ENCODE data around the gene DYNLT4. TPM values are rescaled to one million over a fixed set of nuclear protein-coding genes. Genes with fewer than 3 reads are reported as not detected.
"Not testable (repeated sequence)": the region's sequence is repeated elsewhere in the genome, so short reads cannot be mapped to it uniquely, and the experiment has no call there.

The DYNLT4 gene
- total and polyA plus RNA-seq, 2 experiments from 2014 or later = 0.30 to 2.2 TPM

GRCh38 chr1:44839576-44839975, 32.4 kb upstream of the DYNLT4 start:
- no peaks in the 10 kb centered on the region for H3K9me2 ChIP-seq (replicated peaks; ENCODE audit: insufficient read depth)
- H3K9me3 ChIP-seq (ENCODE audit: low read depth) = no peaks in the 10 kb centered on the region
- H4K20me1 ChIP-seq (ENCODE audit: insufficient read depth, poor library complexity, severe bottlenecking) = no peaks in the 10 kb centered on the region
- no peak overlapping the region for H3K4me2 ChIP-seq
- no peaks in the 10 kb centered on the region for H3K36me3 ChIP-seq (replicated peaks; ENCODE audit: insufficient read depth, low read depth)
- TF ChIP-seq EZH2 (IDR thresholded peaks at IDR 0.05; ENCODE audit: borderline replicate concordance) = no peak
- no peak for TF ChIP-seq EZH2phosphoT487 (IDR thresholded peaks at IDR 0.05; ENCODE audit: low read depth, severe bottlenecking, unreplicated experiment)
- no peak for TF ChIP-seq CTCF (IDR thresholded peaks at IDR 0.05; ENCODE audit: poor library complexity)
- no peak for DNase-seq (ENCODE audit: low spot score)
- H3K4me3 ChIP-seq = no peak overlapping the region
- no peaks in the 10 kb centered on the region for H3K4me1 ChIP-seq (ENCODE audit: insufficient read depth)
- H3K79me2 ChIP-seq = no peaks in the 10 kb centered on the region
- no peaks in the 10 kb centered on the region for H3K27me3 ChIP-seq
- peak overlapping the region; percentile 56 for H3K27ac ChIP-seq
- 44% methylated on average over 4 of the region's 4 CpGs for WGBS (ENCODE audit: low lambda C conversion rate, missing lambda C conversion rate)
- no peak overlapping the region for H2AFZ ChIP-seq

- H3K27ac ChIP-seq; H3K4me3 ChIP-seq; H3K4me2 ChIP-seq; H3K4me1 ChIP-seq (ENCODE audit: insufficient read depth); DNase-seq (ENCODE audit: low spot score); H3K9me2 ChIP-seq (replicated peaks; ENCODE audit: insufficient read depth); H3K36me3 ChIP-seq (replicated peaks; ENCODE audit: insufficient read depth, low read depth); H3K9me3 ChIP-seq (ENCODE audit: low read depth); H4K20me1 ChIP-seq (ENCODE audit: insufficient read depth, poor library complexity, severe bottlenecking); H3K79me2 ChIP-seq; H3K27me3 ChIP-seq; H2AFZ ChIP-seq: not testable (repeated sequence)
- WGBS (ENCODE audit: low lambda C conversion rate, missing lambda C conversion rate) = 95% methylated on average over 11 of the region's 11 CpGs
Measured at GRCh38 chr1:44838294-44838693, 31.1 kb upstream of the DYNLT4 start.

- no peaks in the 10 kb centered on the region for H3K9me3 ChIP-seq (ENCODE audit: low read depth)
- H3K9me2 ChIP-seq (replicated peaks; ENCODE audit: insufficient read depth) = no peaks in the 10 kb centered on the region
- H3K27me3 ChIP-seq = no peaks in the 10 kb centered on the region
- WGBS (ENCODE audit: low lambda C conversion rate, missing lambda C conversion rate) = 68% methylated on average over 23 of the region's 23 CpGs
- H3K27ac ChIP-seq = no peak overlapping the region
- no peak overlapping the region for H3K4me3 ChIP-seq
- no peaks in the 10 kb centered on the region for H4K20me1 ChIP-seq (ENCODE audit: insufficient read depth, poor library complexity, severe bottlenecking)
- H3K4me1 ChIP-seq (ENCODE audit: insufficient read depth) = no peaks in the 10 kb centered on the region
- no peak overlapping the region for H3K4me2 ChIP-seq
- H2AFZ ChIP-seq = no peak overlapping the region
- DNase-seq (ENCODE audit: low spot score) = peak; percentile 89
- H3K36me3 ChIP-seq (replicated peaks; ENCODE audit: insufficient read depth, low read depth) = no peaks in the 10 kb centered on the region
- H3K79me2 ChIP-seq = no peaks in the 10 kb centered on the region
- peak; percentile 87 for TF ChIP-seq CTCF (IDR thresholded peaks at IDR 0.05; ENCODE audit: poor library complexity)
- no peak for TF ChIP-seq EZH2phosphoT487 (IDR thresholded peaks at IDR 0.05; ENCODE audit: low read depth, severe bottlenecking, unreplicated experiment)
- no peak for TF ChIP-seq EZH2 (IDR thresholded peaks at IDR 0.05; ENCODE audit: borderline replicate concordance)
Measured at GRCh38 chr1:44835738-44836675, 28.9 kb upstream of the DYNLT4 start.

- H3K4me3 ChIP-seq = no peak overlapping the region
- WGBS (ENCODE audit: low lambda C conversion rate, missing lambda C conversion rate) = 69% methylated on average over 7 of the region's 7 CpGs
Measured at GRCh38 chr1:44834328-44834727, 27.2 kb upstream of the DYNLT4 start.

More at GRCh38 chr1:44834328-44834727, 27.2 kb upstream of the DYNLT4 start:
- no peaks in the 10 kb centered on the region for H3K27me3 ChIP-seq
- no peaks in the 10 kb centered on the region for H3K4me1 ChIP-seq (ENCODE audit: insufficient read depth)
- H3K4me2 ChIP-seq = no peak overlapping the region
- H3K9me2 ChIP-seq (replicated peaks; ENCODE audit: insufficient read depth) = no peaks in the 10 kb centered on the region
- H3K36me3 ChIP-seq (replicated peaks; ENCODE audit: insufficient read depth, low read depth) = no peaks in the 10 kb centered on the region
- no peak for TF ChIP-seq EZH2 (IDR thresholded peaks at IDR 0.05; ENCODE audit: borderline replicate concordance)
- TF ChIP-seq CTCF (IDR thresholded peaks at IDR 0.05; ENCODE audit: poor library complexity) = no peak
- TF ChIP-seq EZH2phosphoT487 (IDR thresholded peaks at IDR 0.05; ENCODE audit: low read depth, severe bottlenecking, unreplicated experiment) = no peak
- no peaks in the 10 kb centered on the region for H4K20me1 ChIP-seq (ENCODE audit: insufficient read depth, poor library complexity, severe bottlenecking)
- DNase-seq (ENCODE audit: low spot score) = no peak
- no peaks in the 10 kb centered on the region for H3K9me3 ChIP-seq (ENCODE audit: low read depth)
- no peak overlapping the region for H3K27ac ChIP-seq
- no peaks in the 10 kb centered on the region for H3K79me2 ChIP-seq
- no peak overlapping the region for H2AFZ ChIP-seq
